Ovary (tissue), 3 donors: ENCODE measurements around the gene CACNA1C.

Source experiments
- EP300 ChIP-seq: sonication (generic); formaldehyde crosslinking; IDR thresholded peaks from one replicate; pipeline ENCODE4 v1.6.1; 2017; ENCODE audit warnings: antibody characterized with exemption
- POLR2A ChIP-seq: fragments of 450-650 bp; IDR thresholded peaks from one replicate; pipeline ENCODE4 v1.6.1; 2017; ENCODE audit warnings: antibody characterized with exemption, mild to moderate bottlenecking, moderate library complexity
- TF ChIP-seq, protein P1 (sequence below), 3 donors: fragments of 450-650 bp in 2 of 3; fragments of 200-600 bp in 1 of 3; IDR thresholded peaks; one replicate each; pipeline versions ENCODE4 v1.5.1 to v1.8.0; 2016 to 2022; ENCODE audit warnings: antibody characterized with exemption in 3 of 3, mild to moderate bottlenecking in 1 of 3
- donor health status: DM: no; HTN: no; CAD: no.

DNA sequence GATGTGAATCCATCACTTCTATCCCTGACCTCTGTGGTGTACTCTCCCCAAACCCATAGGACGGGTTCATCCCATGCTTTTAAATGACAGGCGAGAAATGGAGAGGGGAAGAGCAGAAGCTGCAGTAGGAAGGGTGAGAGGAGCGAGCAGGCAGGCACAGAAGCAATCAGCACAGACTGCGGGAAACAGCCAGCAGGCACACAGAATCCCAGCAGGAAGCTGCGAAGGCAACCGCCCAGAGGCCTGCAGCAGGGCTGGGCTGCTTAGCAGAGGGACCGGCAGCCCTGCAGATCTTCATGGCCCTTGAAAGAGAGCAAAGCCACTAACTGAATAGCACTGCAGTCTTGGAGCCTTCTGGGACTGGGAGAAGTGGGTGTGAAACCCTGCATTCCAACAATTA, 455.0 kb downstream of the CACNA1C start:
- TF ChIP-seq, protein P1, sequence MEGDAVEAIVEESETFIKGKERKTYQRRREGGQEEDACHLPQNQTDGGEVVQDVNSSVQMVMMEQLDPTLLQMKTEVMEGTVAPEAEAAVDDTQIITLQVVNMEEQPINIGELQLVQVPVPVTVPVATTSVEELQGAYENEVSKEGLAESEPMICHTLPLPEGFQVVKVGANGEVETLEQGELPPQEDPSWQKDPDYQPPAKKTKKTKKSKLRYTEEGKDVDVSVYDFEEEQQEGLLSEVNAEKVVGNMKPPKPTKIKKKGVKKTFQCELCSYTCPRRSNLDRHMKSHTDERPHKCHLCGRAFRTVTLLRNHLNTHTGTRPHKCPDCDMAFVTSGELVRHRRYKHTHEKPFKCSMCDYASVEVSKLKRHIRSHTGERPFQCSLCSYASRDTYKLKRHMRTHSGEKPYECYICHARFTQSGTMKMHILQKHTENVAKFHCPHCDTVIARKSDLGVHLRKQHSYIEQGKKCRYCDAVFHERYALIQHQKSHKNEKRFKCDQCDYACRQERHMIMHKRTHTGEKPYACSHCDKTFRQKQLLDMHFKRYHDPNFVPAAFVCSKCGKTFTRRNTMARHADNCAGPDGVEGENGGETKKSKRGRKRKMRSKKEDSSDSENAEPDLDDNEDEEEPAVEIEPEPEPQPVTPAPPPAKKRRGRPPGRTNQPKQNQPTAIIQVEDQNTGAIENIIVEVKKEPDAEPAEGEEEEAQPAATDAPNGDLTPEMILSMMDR (IDR thresholded peaks at IDR 0.05): no peak
- TF ChIP-seq EP300: no peak
- no peak for TF ChIP-seq POLR2A
